Measurements from ENCODE around the gene CFAP58. TPM values are rescaled to one million over a fixed set of nuclear protein-coding genes. Genes with fewer than 3 reads are reported as not detected.

CFAP58 gene
- total RNA-seq (2022; extraction: Qiagen RNA extraction; ENCODE audit: low read depth): 0.05 to 0.30 TPM (median 0.09 TPM) in 4 of 5 replicates, not detected in the other

GRCh38 chr10:104353325-104354048 lies at the start of gene CFAP58:
TSS of gene CFAP58 (plus strand) at chr10:104353833. CDS start at chr10:104353898, 65 bp downstream.

GRCh38 chr10:104337985-104338735 lies 15.5 kb upstream of the CFAP58 start, which contains the start of gene ITPRIP:
TSS of gene ITPRIP (minus strand) at chr10:104338465. CDS start at chr10:104316051, 22,414 bp downstream.

Other genes starting within 250 kb of the CFAP58 start
- gene SFR1, start 231.7 kb upstream of the CFAP58 start, total RNA-seq (2022; extraction: Qiagen RNA extraction; ENCODE audit: low read depth): 9.6 to 19.3 TPM (median 15.9 TPM) in 5 replicates
- 0.07 to 0.24 TPM (median 0.12 TPM) in 5 replicates for gene CFAP43, start 121.5 kb upstream of the CFAP58 start, total RNA-seq (2022; extraction: Qiagen RNA extraction; ENCODE audit: low read depth)
- 249 to 294 TPM (median 255 TPM) in 5 replicates for gene GSTO1, start 98.9 kb upstream of the CFAP58 start, total RNA-seq (2022; extraction: Qiagen RNA extraction; ENCODE audit: low read depth)
- 1.7 to 3.7 TPM (median 2.1 TPM) in 5 replicates for gene GSTO2, start 84.6 kb upstream of the CFAP58 start, total RNA-seq (2022; extraction: Qiagen RNA extraction; ENCODE audit: low read depth)
- 58.2 to 82.2 TPM (median 72.4 TPM) in 5 replicates for gene ITPRIP, start 15.4 kb upstream of the CFAP58 start, total RNA-seq (2022; extraction: Qiagen RNA extraction; ENCODE audit: low read depth)